Loucy (cell line): ENCODE results near the gene CYB561D2.

ENCODE experiments used
- H2AFZ ChIP-seq: fragments of 200-600 bp; sonication (generic); 2 replicates; pipeline ENCODE4 v1.6.0; 2016; ENCODE audit warnings: antibody characterized with exemption, mild to moderate bottlenecking, low read length, moderate library complexity
- H3F3A ChIP-seq: fragments of 200-600 bp; 2 replicates; pipeline ENCODE4 v1.6.0; 2016; ENCODE audit warnings: antibody characterized with exemption, low read depth, mild to moderate bottlenecking
- H3K27me3 ChIP-seq: fragments of 200-600 bp; sonication (generic); 2 replicates; pipeline ENCODE4 v1.6.1; 2014; ENCODE audit warnings: low read length, mild to moderate bottlenecking; ENCODE audit not compliant: insufficient read depth, poor library complexity, severe bottlenecking
- H3K36me3 ChIP-seq: fragments of 200-600 bp; sonication (generic); 2 replicates; pipeline ENCODE4 v1.6.1; 2016; ENCODE audit warnings: low read length; ENCODE audit not compliant: insufficient read depth
- H3K4me1 ChIP-seq: fragments of 200-600 bp; sonication (generic); 2 replicates; pipeline ENCODE4 v1.5.1; 2014; ENCODE audit warnings: low read length, mild to moderate bottlenecking; ENCODE audit not compliant: insufficient read depth, poor library complexity, severe bottlenecking
- H3K4me2 ChIP-seq: fragments of 200-600 bp; sonication (generic); 2 replicates; pipeline ENCODE4 v1.6.0; 2014; ENCODE audit warnings: antibody characterized with exemption, low read length, low read depth, mild to moderate bottlenecking; ENCODE audit not compliant: poor library complexity, severe bottlenecking
- H3K4me3 ChIP-seq: fragments of 200-600 bp; sonication (generic); 2 replicates; pipeline ENCODE4 v1.5.1; 2014; ENCODE audit warnings: low read length, mild to moderate bottlenecking, mixed read lengths; ENCODE audit not compliant: poor library complexity, severe bottlenecking
- H3K79me2 ChIP-seq: fragments of 200-600 bp; sonication (generic); 2 replicates; pipeline ENCODE4 v1.6.1; 2014; ENCODE audit warnings: low read length; ENCODE audit not compliant: insufficient read depth
- H3K9ac ChIP-seq: fragments of 200-600 bp; sonication (generic); 2 replicates; pipeline ENCODE4 v1.6.0; 2014; ENCODE audit warnings: mild to moderate bottlenecking, low read depth, low read length, moderate library complexity; ENCODE audit not compliant: poor library complexity, severe bottlenecking
- H3K9me2 ChIP-seq: fragments of 200-600 bp; sonication (generic); replicated peaks from 2 replicates; pipeline ENCODE4 v1.6.1; 2016; ENCODE audit warnings: low read depth, low read length, mixed read lengths
- H3K9me3 ChIP-seq: fragments of 200-600 bp; sonication (generic); 2 replicates; pipeline ENCODE4 v1.6.1; 2014; ENCODE audit warnings: mild to moderate bottlenecking, antibody characterized with exemption, low read length, low read depth; ENCODE audit not compliant: insufficient read depth
- H4K20me1 ChIP-seq: fragments of 200-600 bp; sonication (generic); 2 replicates; pipeline ENCODE4 v1.6.0; 2014; ENCODE audit warnings: antibody characterized with exemption, low read length, mild to moderate bottlenecking; ENCODE audit not compliant: insufficient read depth, poor library complexity, severe bottlenecking
- CTCF ChIP-seq: fragments of 200-600 bp; sonication (generic); conservative IDR thresholded peaks from 2 replicates; pipeline ENCODE4 v1.5.1; 2014; ENCODE audit warnings: mild to moderate bottlenecking, antibody characterized with exemption, low read length
- EZH2phosphoT487 ChIP-seq: fragments of 200-600 bp; IDR thresholded peaks from 2 replicates; pipeline ENCODE4 v1.6.1; 2018; ENCODE audit warnings: antibody characterized with exemption, mild to moderate bottlenecking, moderate library complexity, borderline replicate concordance

Gene CYB561D2, protein sequence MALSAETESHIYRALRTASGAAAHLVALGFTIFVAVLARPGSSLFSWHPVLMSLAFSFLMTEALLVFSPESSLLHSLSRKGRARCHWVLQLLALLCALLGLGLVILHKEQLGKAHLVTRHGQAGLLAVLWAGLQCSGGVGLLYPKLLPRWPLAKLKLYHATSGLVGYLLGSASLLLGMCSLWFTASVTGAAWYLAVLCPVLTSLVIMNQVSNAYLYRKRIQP

GRCh38 chr3:50350527-50351322 lies at the start of gene CYB561D2, which contains the start of gene NPRL2:
TSS of gene CYB561D2 (plus strand) at chr3:50350862. CDS start at chr3:50351434, 572 bp downstream.
TSS of gene NPRL2 (minus strand) at chr3:50350775. CDS start at chr3:50350652, 123 bp downstream.
- Histone ChIP-seq H4K20me1 (peaks cover 13% of the 10 kb centered on the region), H3K9me2 (no peaks in the 10 kb centered on the region), H2AFZ (peak within 1 kb of the TSS; percentile 61), H3K27me3 (no peaks in the 10 kb centered on the region), H3K9ac (peak within 1 kb of the TSS; percentile 91), H3K4me1 (peaks cover 36% of the 10 kb centered on the region), H3K36me3 (peaks cover 16% of the 10 kb centered on the region; the same call in 1 of the 2 replicates), H3K79me2 (peaks cover 45% of the 10 kb centered on the region), H3K4me2 (peak within 1 kb of the TSS; percentile 98), H3F3A (peaks cover 2% of the 10 kb centered on the region; the same call in 1 of the 2 replicates), H3K4me3 (peak within 1 kb of the TSS; percentile 85), H3K9me3 (no peaks in the 10 kb centered on the region)
- TF ChIP-seq CTCF (no peak), EZH2phosphoT487 (no peak)

DNA sequence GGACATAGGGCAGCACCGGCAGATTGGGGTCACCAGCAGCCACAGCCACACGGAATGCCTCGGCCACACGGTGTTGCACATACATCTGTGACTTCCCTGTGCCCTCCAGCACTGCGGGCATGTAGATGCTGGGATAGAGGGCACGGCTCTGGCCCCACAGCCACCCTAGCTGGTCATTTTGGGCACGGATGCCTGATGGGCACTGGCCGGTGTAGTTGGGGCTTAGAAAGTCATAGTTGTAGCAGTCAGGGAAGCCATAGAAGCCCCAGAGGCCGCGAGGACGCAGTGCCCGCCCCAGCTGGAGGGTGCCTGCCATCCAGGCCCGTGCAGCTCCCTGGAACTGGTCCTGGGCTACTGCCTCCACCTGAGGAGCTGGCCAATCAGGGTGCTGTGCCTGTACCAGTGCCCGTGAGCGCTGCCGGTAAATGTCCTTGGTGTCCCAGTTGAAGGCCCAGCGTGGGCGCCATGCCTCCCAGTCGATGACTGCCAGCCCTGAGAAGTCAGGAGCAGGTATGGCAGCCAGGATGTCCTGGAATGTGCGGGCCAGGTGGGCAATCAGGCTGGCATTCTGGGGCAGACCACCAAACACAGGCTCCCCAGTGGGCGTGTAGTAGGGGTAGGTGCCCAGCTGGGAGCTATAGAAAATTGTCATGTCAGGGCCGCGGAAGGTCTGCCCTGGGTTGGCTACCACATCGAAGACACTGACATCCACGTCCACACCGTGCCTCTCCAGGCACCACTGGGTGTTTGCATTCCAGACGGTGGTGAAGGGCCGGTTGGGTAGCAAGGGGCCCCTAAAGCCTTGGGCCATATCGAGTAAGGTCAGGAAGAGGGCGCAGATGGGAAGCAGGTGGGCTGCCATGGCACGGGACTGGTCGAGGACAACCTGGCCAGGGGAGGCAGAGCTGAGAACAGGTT lies 48.3 kb upstream of the CYB561D2 start:
- no peak overlapping the region for H3K9ac ChIP-seq
- H3K4me2 ChIP-seq = no peak overlapping the region
- no peak overlapping the region for H3K4me3 ChIP-seq
- TF ChIP-seq CTCF (no peak), EZH2phosphoT487 (no peak)
- H2AFZ ChIP-seq = no peak overlapping the region
- no peaks in the 10 kb centered on the region for H3K27me3 ChIP-seq
- H4K20me1 ChIP-seq = peaks cover 3% of the 10 kb centered on the region
- H3K9me3 ChIP-seq = no peaks in the 10 kb centered on the region
- no peaks in the 10 kb centered on the region for H3K9me2 ChIP-seq
- peaks cover 16% of the 10 kb centered on the region for H3K4me1 ChIP-seq
- peaks cover 13% of the 10 kb centered on the region; the same call in 1 of the 2 replicates for H3K79me2 ChIP-seq
- H3F3A ChIP-seq = no peaks in the 10 kb centered on the region
- no peaks in the 10 kb centered on the region for H3K36me3 ChIP-seq

DNA sequence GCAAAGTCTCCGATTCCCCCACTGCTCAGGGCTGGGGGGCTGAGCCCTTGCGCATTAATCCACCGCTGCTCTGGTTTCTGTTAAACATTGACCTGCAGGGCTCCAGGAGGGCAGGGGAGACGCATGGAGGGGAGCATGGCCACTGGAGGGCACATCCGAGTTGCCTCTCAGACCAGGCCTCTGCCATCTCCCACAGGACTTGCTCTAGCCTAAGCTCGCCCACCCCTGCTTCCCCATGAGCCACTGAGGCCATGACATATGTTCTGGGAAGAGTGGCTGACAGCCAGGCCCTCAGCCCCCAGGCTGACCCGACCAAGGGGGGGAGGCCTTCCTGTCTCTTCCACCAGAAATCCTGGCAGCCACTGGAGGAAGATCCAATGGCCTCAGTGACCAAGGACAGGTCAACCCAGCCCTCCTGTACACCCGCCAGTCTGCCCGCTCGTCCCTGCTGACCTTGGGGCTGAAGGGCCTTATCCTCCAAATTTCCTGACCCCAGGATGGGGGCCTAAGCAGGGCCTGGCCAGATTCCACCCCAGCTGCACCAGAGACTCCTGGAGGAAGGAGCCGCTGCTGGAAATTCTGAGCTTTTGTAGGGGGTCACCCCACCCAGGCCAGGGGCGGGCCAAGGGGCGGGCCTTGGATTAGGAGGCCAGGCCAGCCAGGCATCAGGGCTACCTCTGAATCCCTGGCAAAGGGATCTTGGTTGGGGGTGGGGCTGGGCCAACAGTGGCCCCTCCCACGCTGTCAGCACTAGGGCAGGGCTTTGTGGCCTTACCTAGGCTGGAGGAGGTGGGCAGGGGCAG lies 47.4 kb upstream of the CYB561D2 start, which contains the start of gene HYAL1:
Gene HYAL1 (minus strand): TSS at position 562 of the 803 bp plus-strand sequence. CDS start 618 bp downstream, outside the sequence.
- no peak within 1 kb of the TSS for H2AFZ ChIP-seq
- H3K9me3 ChIP-seq = no peaks in the 10 kb centered on the region
- no peak within 1 kb of the TSS for H3K4me3 ChIP-seq
- H3K4me2 ChIP-seq = no peak within 1 kb of the TSS
- no peaks in the 10 kb centered on the region for H3K9me2 ChIP-seq
- peaks cover 3% of the 10 kb centered on the region for H4K20me1 ChIP-seq
- H3K79me2 ChIP-seq = peaks cover 4% of the 10 kb centered on the region; the same call in 1 of the 2 replicates
- no peak within 1 kb of the TSS for H3K9ac ChIP-seq
- H3K4me1 ChIP-seq = peaks cover 11% of the 10 kb centered on the region
- H3K27me3 ChIP-seq = no peaks in the 10 kb centered on the region
- TF ChIP-seq CTCF = peak; percentile 34
- no peak for TF ChIP-seq EZH2phosphoT487
- no peaks in the 10 kb centered on the region for H3F3A ChIP-seq
- H3K36me3 ChIP-seq = no peaks in the 10 kb centered on the region
